NT2/D1 (cell line): ENCODE data around the gene SLC26A6.

Experiments
- DNase-seq: peaks from one replicate; pipeline ENCODE4 v3.0.0-alpha.2; 2011; ENCODE audit warnings: low read depth, low spot score
- H3K27me3 ChIP-seq: 2 replicates; pipeline ENCODE4 v1.6.0; 2011; ENCODE audit warnings: mild to moderate bottlenecking; ENCODE audit not compliant: insufficient read length, insufficient read depth
- H3K36me3 ChIP-seq: 2 replicates; pipeline ENCODE4 v1.6.1; 2011; ENCODE audit warnings: mild to moderate bottlenecking, low read length, mixed read lengths; ENCODE audit not compliant: insufficient read depth, insufficient read length
- H3K4me1 ChIP-seq: 2 replicates; pipeline ENCODE4 v1.5.1; 2011; ENCODE audit not compliant: insufficient read depth, insufficient read length
- H3K4me3 ChIP-seq: 2 replicates; pipeline ENCODE4 v1.5.1; 2011; ENCODE audit warnings: low read depth; ENCODE audit not compliant: insufficient read length
- H3K9ac ChIP-seq: 2 replicates; pipeline ENCODE4 v1.6.0; 2011; ENCODE audit warnings: low read depth; ENCODE audit not compliant: insufficient read length
- H3K9me3 ChIP-seq: 2 replicates; pipeline ENCODE4 v1.5.1; 2011; ENCODE audit warnings: mild to moderate bottlenecking, low read length; ENCODE audit not compliant: insufficient read depth
- SUZ12 ChIP-seq: IDR thresholded peaks from 2 replicates; pipeline ENCODE4 v1.6.1; 2011; ENCODE audit not compliant: insufficient read length, insufficient read depth; ENCODE audit errors: extremely low read depth
- YY1 ChIP-seq: IDR thresholded peaks from 2 replicates; pipeline ENCODE4 v1.6.1; 2011; ENCODE audit not compliant: insufficient read length, insufficient read depth
- ZNF274 ChIP-seq: IDR thresholded peaks from 2 replicates; pipeline ENCODE4 v1.6.1; 2011; ENCODE audit warnings: mild to moderate bottlenecking, low read depth, low read length

The SLC26A6 gene

GRCh38 chr3:48660800-48661400 lies 25.6 kb upstream of the SLC26A6 start:
- H3K4me1 ChIP-seq = peaks cover 13% of the 10 kb centered on the region
- H3K27me3 ChIP-seq = peaks cover 7% of the 10 kb centered on the region
- no peak for TF ChIP-seq YY1
- TF ChIP-seq ZNF274 = no peak
- TF ChIP-seq SUZ12 = no peak
- H3K9ac ChIP-seq = no peak overlapping the region
- H3K9me3 ChIP-seq = no peaks in the 10 kb centered on the region
- no peak for DNase-seq
- H3K36me3 ChIP-seq = peaks cover 36% of the 10 kb centered on the region
- no peak overlapping the region for H3K4me3 ChIP-seq

- Histone ChIP-seq H3K4me1 (peaks cover 10% of the 10 kb centered on the region), H3K9me3 (no peaks in the 10 kb centered on the region), H3K27me3 (peaks cover 8% of the 10 kb centered on the region), H3K9ac (peak overlapping the region; percentile 28), H3K36me3 (peaks cover 57% of the 10 kb centered on the region), H3K4me3 (no peak overlapping the region)
- no peak for DNase-seq
- no peak for TF ChIP-seq ZNF274
- TF ChIP-seq SUZ12 = no peak
- TF ChIP-seq YY1 = no peak
Observed at GRCh38 chr3:48656841-48657281, 21.6 kb upstream of the SLC26A6 start.

GRCh38 chr3:48656061-48656840 lies 21.0 kb upstream of the SLC26A6 start:
- Histone ChIP-seq H3K4me1 (peaks cover 9% of the 10 kb centered on the region), H3K36me3 (peaks cover 57% of the 10 kb centered on the region), H3K9ac (peak overlapping the region; percentile 28), H3K4me3 (no peak overlapping the region), H3K9me3 (no peaks in the 10 kb centered on the region), H3K27me3 (peaks cover 7% of the 10 kb centered on the region)
- DNase-seq = peak; percentile 68
- TF ChIP-seq ZNF274 (no peak), SUZ12 (no peak), YY1 (no peak)

- Histone ChIP-seq H3K27me3 (peaks cover 7% of the 10 kb centered on the region), H3K4me1 (peaks cover 7% of the 10 kb centered on the region), H3K9ac (no peak overlapping the region), H3K4me3 (no peak overlapping the region), H3K9me3 (no peaks in the 10 kb centered on the region), H3K36me3 (peaks cover 52% of the 10 kb centered on the region)
- no peak for TF ChIP-seq SUZ12
- no peak for DNase-seq
Observed at GRCh38 chr3:48655606-48656005, 20.3 kb upstream of the SLC26A6 start.

GRCh38 chr3:48655063-48655462 lies 19.8 kb upstream of the SLC26A6 start:
- peaks cover 48% of the 10 kb centered on the region for H3K36me3 ChIP-seq
- no peak for DNase-seq
- peaks cover 7% of the 10 kb centered on the region for H3K4me1 ChIP-seq
- H3K9ac ChIP-seq = no peak overlapping the region
- TF ChIP-seq SUZ12 (no peak), YY1 (no peak), ZNF274 (no peak)
- H3K9me3 ChIP-seq = no peaks in the 10 kb centered on the region
- H3K27me3 ChIP-seq = peaks cover 7% of the 10 kb centered on the region
- H3K4me3 ChIP-seq = no peak overlapping the region

- H3K36me3 ChIP-seq = peaks cover 34% of the 10 kb centered on the region
- TF ChIP-seq ZNF274 (no peak), SUZ12 (no peak), YY1 (no peak)
- H3K9ac ChIP-seq = no peak overlapping the region
- no peaks in the 10 kb centered on the region for H3K9me3 ChIP-seq
- no peak for DNase-seq
- peaks cover 7% of the 10 kb centered on the region for H3K4me1 ChIP-seq
- H3K27me3 ChIP-seq = peaks cover 7% of the 10 kb centered on the region
- H3K4me3 ChIP-seq = no peak overlapping the region
Observed at GRCh38 chr3:48652923-48653715, 17.9 kb upstream of the SLC26A6 start.

- Histone ChIP-seq H3K4me1 (peaks cover 5% of the 10 kb centered on the region), H3K27me3 (peaks cover 7% of the 10 kb centered on the region), H3K4me3 (no peak overlapping the region), H3K9me3 (no peaks in the 10 kb centered on the region), H3K9ac (no peak overlapping the region), H3K36me3 (peaks cover 30% of the 10 kb centered on the region)
- no peak for DNase-seq
- TF ChIP-seq ZNF274 = no peak
- no peak for TF ChIP-seq SUZ12
Observed at GRCh38 chr3:48651771-48652170, 16.5 kb upstream of the SLC26A6 start.
